Brain microvascular endothelial cell (primary cell): ENCODE data around the gene SYNE3.

Experiments
- DNase-seq: peaks from one replicate; pipeline ENCODE4 v3.0.0-alpha.2; 2020
- H3K27ac ChIP-seq: fragments of 250-450 bp; sonication (Bioruptor Pico); 2 replicates; pipeline ENCODE4 v1.5.1; 2020; ENCODE audit warnings: mild to moderate bottlenecking, moderate library complexity
- H3K27me3 ChIP-seq: fragments of 250-450 bp; sonication (Bioruptor Pico); replicated peaks from 2 replicates; pipeline ENCODE4 v1.5.1; 2020; ENCODE audit warnings: mild to moderate bottlenecking
- H3K36me3 ChIP-seq: fragments of 250-450 bp; sonication (Bioruptor Pico); replicated peaks from 2 replicates; pipeline ENCODE4 v1.5.1; 2020; ENCODE audit warnings: mild to moderate bottlenecking
- H3K4me3 ChIP-seq: 2 replicates; pipeline ENCODE4 v1.5.1; 2011; ENCODE audit warnings: low read depth, mild to moderate bottlenecking, control low read depth, low read length, moderate library complexity
- CTCF ChIP-seq: IDR thresholded peaks from 2 replicates; pipeline ENCODE4 v1.5.1; 2011; ENCODE audit warnings: low read depth, mild to moderate bottlenecking, moderate library complexity, low read length, control low read depth, inconsistent platforms; ENCODE audit errors: missing control alignments
- in situ Hi-C: cut with HindIII; loops from 2 replicates; pipeline ENCODE4 v1.10.0; 2017; ENCODE audit warnings: low sequenced_read_pairs, low pct_ligation_motif_present

Gene SYNE3

GRCh38 chr14:95557832-95558231 is 41.4 kb upstream of the SYNE3 start:
- H3K36me3 ChIP-seq = no peaks in the 10 kb centered on the region
- no peaks in the 10 kb centered on the region for H3K27me3 ChIP-seq
- no peak overlapping the region for H3K27ac ChIP-seq
- DNase-seq = no peak
- H3K4me3 ChIP-seq = no peak overlapping the region
- TF ChIP-seq CTCF = no peak
- in situ Hi-C loops = loop anchor here (25.0 kb wide), 1 partner anchor 429 kb away; no protein-coding TSS in a partner anchor

GRCh38 chr14:95557291-95557690 is 40.8 kb upstream of the SYNE3 start:
- in situ Hi-C loops = loop anchor here (25.0 kb wide), 1 partner anchor 430 kb away; no protein-coding TSS in a partner anchor
- TF ChIP-seq CTCF = no peak
- Histone ChIP-seq H3K27me3 (no peaks in the 10 kb centered on the region), H3K27ac (no peak overlapping the region), H3K36me3 (no peaks in the 10 kb centered on the region), H3K4me3 (no peak overlapping the region)
- no peak for DNase-seq

GRCh38 chr14:95555053-95555452 is 38.6 kb upstream of the SYNE3 start:
- H3K27me3 ChIP-seq = no peaks in the 10 kb centered on the region
- no peak overlapping the region for H3K4me3 ChIP-seq
- in situ Hi-C loops = loop anchor here (25.0 kb wide), 1 partner anchor 432 kb away; no protein-coding TSS in a partner anchor
- no peak for DNase-seq
- no peak overlapping the region for H3K27ac ChIP-seq
- no peaks in the 10 kb centered on the region for H3K36me3 ChIP-seq
- TF ChIP-seq CTCF = no peak

GRCh38 chr14:95553141-95553540 is 36.7 kb upstream of the SYNE3 start:
- Histone ChIP-seq H3K27me3 (no peaks in the 10 kb centered on the region), H3K4me3 (no peak overlapping the region), H3K36me3 (no peaks in the 10 kb centered on the region), H3K27ac (no peak overlapping the region)
- in situ Hi-C loops = loop anchor here (25.0 kb wide), 1 partner anchor 434 kb away; no protein-coding TSS in a partner anchor
- TF ChIP-seq CTCF = no peak
- no peak for DNase-seq

GRCh38 chr14:95551435-95551834 is 35.0 kb upstream of the SYNE3 start:
- in situ Hi-C loops = loop anchor here (25.0 kb wide), 1 partner anchor 436 kb away; no protein-coding TSS in a partner anchor

More at GRCh38 chr14:95551435-95551834, 35.0 kb upstream of the SYNE3 start:
- Histone ChIP-seq H3K4me3 (no peak overlapping the region), H3K36me3 (no peaks in the 10 kb centered on the region), H3K27ac (no peak overlapping the region), H3K27me3 (no peaks in the 10 kb centered on the region)
- no peak for DNase-seq
- no peak for TF ChIP-seq CTCF
